SU-DHL-6 (cell line): Measurements from ENCODE around the gene NCOA1.

Source experiments
- H2AFZ ChIP-seq: fragments of 200-600 bp; sonication (generic); 2 replicates; pipeline ENCODE4 v1.6.1; 2014; ENCODE audit warnings: low read depth, mild to moderate bottlenecking, moderate library complexity, mixed read lengths, antibody characterized with exemption, low read length; ENCODE audit not compliant: severe bottlenecking
- H3F3A ChIP-seq: fragments of 200-600 bp; shearing (Covaris generic); 2 replicates; pipeline ENCODE4 v1.6.0; 2016; ENCODE audit warnings: antibody characterized with exemption, mild to moderate bottlenecking; ENCODE audit not compliant: insufficient read depth
- H3K27ac ChIP-seq: fragments of 200-600 bp; sonication (generic); 2 replicates; pipeline ENCODE4 v1.5.1; 2016; ENCODE audit warnings: low read depth, mild to moderate bottlenecking, low read length, moderate library complexity, mixed read lengths
- H3K27me3 ChIP-seq: fragments of 200-600 bp; sonication (generic), shearing (Covaris generic); 2 replicates; pipeline ENCODE4 v1.6.0; 2014; ENCODE audit warnings: mild to moderate bottlenecking, low read length
- H3K36me3 ChIP-seq: fragments of 200-600 bp; sonication (generic); 2 replicates; pipeline ENCODE4 v1.6.1; 2014; ENCODE audit warnings: mild to moderate bottlenecking, low read length, mixed read lengths
- H3K4me2 ChIP-seq: fragments of 300-600, 200-600 bp; shearing (Covaris generic), sonication (generic); 2 replicates; pipeline ENCODE4 v1.6.0; 2014; ENCODE audit warnings: low read length, low read depth, mild to moderate bottlenecking; ENCODE audit not compliant: poor library complexity, severe bottlenecking
- H3K4me3 ChIP-seq: fragments of 200-600 bp; sonication (generic); 2 replicates; pipeline ENCODE4 v1.5.1; 2014; ENCODE audit warnings: antibody characterized with exemption, low read length, mild to moderate bottlenecking, mixed read lengths; ENCODE audit not compliant: insufficient read depth, poor library complexity, severe bottlenecking
- H3K79me2 ChIP-seq: fragments of 200-600 bp; sonication (generic); 2 replicates; pipeline ENCODE4 v1.6.1; 2014; ENCODE audit warnings: mild to moderate bottlenecking, low read length, moderate library complexity; ENCODE audit not compliant: insufficient read depth
- H3K9ac ChIP-seq: fragments of 200-600 bp; sonication (generic); 2 replicates; pipeline ENCODE4 v1.7.0; 2014; ENCODE audit warnings: mild to moderate bottlenecking, low read length
- H3K9me2 ChIP-seq: fragments of 200-600 bp; sonication (generic); replicated peaks from 2 replicates; pipeline ENCODE4 v1.6.1; 2014; ENCODE audit warnings: low read length; ENCODE audit not compliant: insufficient read depth
- H3K9me3 ChIP-seq: fragments of 200-600 bp; sonication (generic); 2 replicates; pipeline ENCODE4 v1.6.1; 2014; ENCODE audit warnings: low read length, mixed read lengths; ENCODE audit not compliant: insufficient read depth
- H4K20me1 ChIP-seq: fragments of 200-600 bp; sonication (generic); 2 replicates; pipeline ENCODE4 v1.6.1; 2014; ENCODE audit warnings: low read depth, mild to moderate bottlenecking, antibody characterized with exemption, low read length, moderate library complexity, mixed read lengths
- EZH2phosphoT487 ChIP-seq: fragments of 200-600 bp; sonication (generic), shearing (Covaris generic); conservative IDR thresholded peaks from 2 replicates; pipeline ENCODE4 v1.6.1; 2018; ENCODE audit warnings: mild to moderate bottlenecking, antibody characterized with exemption, low read length, moderate library complexity, mixed read lengths
- TF ChIP-seq, protein P1 (sequence below): fragments of 200-600 bp; sonication (generic); IDR thresholded peaks from one replicate; pipeline ENCODE4 v1.5.1; 2017; ENCODE audit warnings: antibody characterized with exemption, mild to moderate bottlenecking, low read length, moderate library complexity; ENCODE audit not compliant: insufficient read depth, poor library complexity, severe bottlenecking

The NCOA1 gene

DNA sequence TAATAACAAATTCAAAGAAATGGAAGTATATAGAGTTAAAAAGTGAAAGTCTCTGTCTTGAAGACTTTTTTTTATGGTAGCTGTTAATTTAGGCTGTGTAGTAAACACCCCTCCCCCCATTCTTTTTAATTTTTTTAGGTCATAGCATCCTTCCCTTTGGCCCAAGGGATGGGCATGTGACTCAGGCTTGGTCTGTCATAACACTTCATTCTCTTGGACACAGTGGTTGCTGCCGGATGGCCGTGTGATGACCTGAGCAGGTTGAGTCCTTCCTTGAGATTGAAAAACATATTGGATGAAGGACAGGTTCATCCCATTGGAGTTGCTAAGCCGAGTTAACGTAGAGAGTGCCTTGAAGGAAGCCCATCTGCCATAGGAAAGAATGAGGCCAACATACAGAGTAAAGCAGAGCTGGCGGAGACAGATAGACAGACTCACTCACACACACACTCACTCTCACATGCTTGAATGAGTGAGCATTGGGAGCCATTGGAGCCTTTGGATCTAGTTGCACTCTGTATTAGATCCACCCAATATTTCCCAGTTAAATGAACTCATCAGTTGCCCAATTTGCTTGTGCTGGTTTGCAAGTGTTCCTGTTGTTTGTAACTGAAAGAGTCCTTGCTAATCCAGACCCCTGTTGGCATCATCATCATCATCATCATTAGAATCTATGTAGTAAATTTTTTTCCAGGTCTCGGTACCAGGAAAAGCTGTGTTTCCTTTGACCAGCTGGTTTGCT is 14.7 kb downstream of the NCOA1 start:
- Histone ChIP-seq H3K36me3 (no peaks in the 10 kb centered on the region), H3F3A (no peaks in the 10 kb centered on the region), H3K9me2 (no peaks in the 10 kb centered on the region), H4K20me1 (peaks cover 7% of the 10 kb centered on the region), H3K4me2 (no peak overlapping the region), H3K79me2 (0 out of 2 replicates have a peak, but pooled peaks cover 9% of the 10 kb centered on the region), H3K27ac (no peak overlapping the region), H2AFZ (no peak overlapping the region), H3K9me3 (no peaks in the 10 kb centered on the region), H3K9ac (no peak overlapping the region), H3K27me3 (no peaks in the 10 kb centered on the region), H3K4me3 (no peak overlapping the region)
- no peak for TF ChIP-seq EZH2phosphoT487
- TF ChIP-seq, protein P1, sequence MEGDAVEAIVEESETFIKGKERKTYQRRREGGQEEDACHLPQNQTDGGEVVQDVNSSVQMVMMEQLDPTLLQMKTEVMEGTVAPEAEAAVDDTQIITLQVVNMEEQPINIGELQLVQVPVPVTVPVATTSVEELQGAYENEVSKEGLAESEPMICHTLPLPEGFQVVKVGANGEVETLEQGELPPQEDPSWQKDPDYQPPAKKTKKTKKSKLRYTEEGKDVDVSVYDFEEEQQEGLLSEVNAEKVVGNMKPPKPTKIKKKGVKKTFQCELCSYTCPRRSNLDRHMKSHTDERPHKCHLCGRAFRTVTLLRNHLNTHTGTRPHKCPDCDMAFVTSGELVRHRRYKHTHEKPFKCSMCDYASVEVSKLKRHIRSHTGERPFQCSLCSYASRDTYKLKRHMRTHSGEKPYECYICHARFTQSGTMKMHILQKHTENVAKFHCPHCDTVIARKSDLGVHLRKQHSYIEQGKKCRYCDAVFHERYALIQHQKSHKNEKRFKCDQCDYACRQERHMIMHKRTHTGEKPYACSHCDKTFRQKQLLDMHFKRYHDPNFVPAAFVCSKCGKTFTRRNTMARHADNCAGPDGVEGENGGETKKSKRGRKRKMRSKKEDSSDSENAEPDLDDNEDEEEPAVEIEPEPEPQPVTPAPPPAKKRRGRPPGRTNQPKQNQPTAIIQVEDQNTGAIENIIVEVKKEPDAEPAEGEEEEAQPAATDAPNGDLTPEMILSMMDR: no peak

DNA sequence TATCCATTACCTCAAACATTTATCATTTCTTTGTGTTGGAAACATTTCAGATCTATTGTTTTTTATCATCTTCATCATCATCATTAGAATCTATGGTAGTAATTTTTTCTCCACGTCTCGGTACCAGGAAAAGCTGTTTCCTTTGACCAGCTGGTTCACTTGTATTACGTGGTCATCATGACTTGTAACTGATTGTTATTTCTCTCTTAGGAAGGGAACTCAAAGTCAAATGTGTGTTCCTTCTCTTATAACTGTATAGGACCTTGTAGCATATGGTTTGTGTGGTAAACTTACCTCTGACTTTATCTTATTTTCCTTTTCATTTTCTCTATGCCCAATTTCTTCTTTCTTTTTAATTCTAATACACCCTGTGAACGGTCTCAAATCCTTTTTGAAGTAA is 16.5 kb downstream of the NCOA1 start:
- Histone ChIP-seq H3F3A (no peaks in the 10 kb centered on the region), H3K79me2 (0 out of 2 replicates have a peak, but pooled peaks cover 14% of the 10 kb centered on the region), H3K27ac (no peak overlapping the region), H3K36me3 (no peaks in the 10 kb centered on the region), H3K4me3 (no peak overlapping the region), H3K9me3 (no peaks in the 10 kb centered on the region), H3K9me2 (no peaks in the 10 kb centered on the region), H3K4me2 (no peak overlapping the region), H3K27me3 (no peaks in the 10 kb centered on the region), H3K9ac (no peak overlapping the region), H4K20me1 (peaks cover 3% of the 10 kb centered on the region; the same call in 1 of the 2 replicates), H2AFZ (no peak overlapping the region)
- TF ChIP-seq, protein P1: no peak
- TF ChIP-seq EZH2phosphoT487: no peak

DNA sequence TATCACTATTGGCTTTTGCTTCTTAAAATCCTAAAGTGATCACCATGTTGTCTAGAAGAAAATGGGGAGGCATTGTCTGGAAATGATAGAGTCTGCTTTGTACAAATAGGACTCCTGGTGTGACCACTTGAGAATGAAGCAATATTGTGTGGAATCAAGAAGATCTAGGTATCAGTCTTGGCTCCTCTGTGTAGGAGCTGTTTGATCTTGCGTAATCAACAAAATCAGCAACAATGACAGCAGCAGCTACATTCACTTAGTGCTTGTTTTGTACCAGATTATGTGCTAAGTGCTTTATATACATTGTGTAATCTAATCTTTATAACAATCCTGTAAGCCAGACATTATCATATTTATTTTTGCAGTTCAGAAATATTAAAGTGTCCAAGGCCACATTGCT is 17.8 kb downstream of the NCOA1 start:
- Histone ChIP-seq H3K9ac (no peak overlapping the region), H3K4me3 (no peak overlapping the region), H3K27me3 (no peaks in the 10 kb centered on the region), H3K9me3 (no peaks in the 10 kb centered on the region), H3K9me2 (no peaks in the 10 kb centered on the region), H3F3A (no peaks in the 10 kb centered on the region), H3K36me3 (no peaks in the 10 kb centered on the region), H3K27ac (no peak overlapping the region), H3K79me2 (0 out of 2 replicates have a peak, but pooled peaks cover 14% of the 10 kb centered on the region), H2AFZ (no peak overlapping the region), H4K20me1 (peaks cover 3% of the 10 kb centered on the region; the same call in 1 of the 2 replicates), H3K4me2 (no peak overlapping the region)
- no peak for TF ChIP-seq EZH2phosphoT487
- TF ChIP-seq, protein P1: no peak
